GM18502 (cell line): ENCODE measurements around the gene TM6SF1.
"Not testable (repeated sequence)": the region's sequence is repeated elsewhere in the genome, so short reads cannot be mapped to it uniquely, and the experiment has no call there.

Experiments
- ATAC-seq: cut with Tn5 transposase; IDR thresholded peaks from one replicate; pipeline ENCODE4 v1.9.1; 2021; ENCODE audit warnings: mild to moderate bottlenecking; ENCODE audit not compliant: unreplicated experiment, poor library complexity

The TM6SF1 gene

DNA sequence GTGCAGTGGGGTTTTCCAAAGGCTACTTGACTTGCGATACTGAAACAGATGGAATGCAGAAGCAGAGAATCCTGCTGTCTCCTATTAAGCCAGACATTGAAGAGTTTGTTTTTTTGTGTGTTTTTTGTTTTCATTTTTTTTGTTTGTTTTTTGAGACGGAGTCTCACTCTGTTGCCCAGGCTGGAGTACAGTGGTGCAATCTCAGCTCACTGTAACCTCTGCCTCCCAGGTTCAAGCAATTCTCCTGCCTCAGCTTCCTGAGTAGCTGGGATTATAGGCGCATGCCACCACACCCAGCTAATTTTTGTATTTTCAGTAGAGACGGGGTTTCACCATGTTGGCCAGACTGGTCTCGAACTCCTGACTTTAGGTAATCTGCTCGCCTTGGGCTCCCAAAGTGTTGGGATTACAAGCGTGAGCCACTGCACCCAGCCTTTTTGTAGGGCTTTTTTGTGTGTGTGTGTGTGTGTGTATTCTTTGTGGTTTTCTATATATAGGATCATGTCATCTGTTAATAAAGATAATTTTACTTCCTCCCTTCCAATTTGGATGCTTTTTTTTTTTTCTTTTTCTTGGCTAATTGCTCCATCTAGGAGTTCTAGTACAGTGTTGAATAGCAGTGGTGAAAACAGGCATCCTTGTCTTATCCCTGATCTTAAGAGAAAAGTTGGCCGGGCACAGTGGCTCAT is 21.4 kb upstream of the TM6SF1 start:
- not testable (repeated sequence) for ATAC-seq

DNA sequence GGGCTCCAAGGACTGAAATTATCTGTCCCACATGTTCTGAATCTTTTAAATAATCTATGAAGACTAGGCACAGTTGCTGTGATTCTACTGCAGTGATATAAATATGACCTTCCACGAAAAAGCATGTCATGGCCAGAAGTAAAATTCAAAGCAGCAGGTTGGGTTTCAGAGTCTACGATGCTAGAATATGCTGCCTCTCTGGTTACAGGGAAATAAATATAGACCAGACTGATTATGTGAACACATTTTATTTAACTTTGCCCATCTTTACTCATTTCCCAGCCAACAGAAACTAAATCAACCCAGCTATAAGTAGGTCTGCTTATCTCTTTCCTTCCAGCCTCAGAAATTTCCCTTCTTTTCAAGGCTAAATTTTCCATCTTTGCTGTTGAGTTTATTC is 19.9 kb upstream of the TM6SF1 start:
- no peak for ATAC-seq

- no peak for ATAC-seq
These were observed 18.6 kb upstream of the TM6SF1 start for GRCh38 chr15:83088876-83089275.

GRCh38 chr15:83090465-83090864 is 17.0 kb upstream of the TM6SF1 start:
- no peak for ATAC-seq

- not testable (repeated sequence) for ATAC-seq
These were observed 15.5 kb upstream of the TM6SF1 start for GRCh38 chr15:83091965-83092308.

GRCh38 chr15:83092309-83092976 is 15.0 kb upstream of the TM6SF1 start:
- peak; percentile 79 for ATAC-seq

DNA sequence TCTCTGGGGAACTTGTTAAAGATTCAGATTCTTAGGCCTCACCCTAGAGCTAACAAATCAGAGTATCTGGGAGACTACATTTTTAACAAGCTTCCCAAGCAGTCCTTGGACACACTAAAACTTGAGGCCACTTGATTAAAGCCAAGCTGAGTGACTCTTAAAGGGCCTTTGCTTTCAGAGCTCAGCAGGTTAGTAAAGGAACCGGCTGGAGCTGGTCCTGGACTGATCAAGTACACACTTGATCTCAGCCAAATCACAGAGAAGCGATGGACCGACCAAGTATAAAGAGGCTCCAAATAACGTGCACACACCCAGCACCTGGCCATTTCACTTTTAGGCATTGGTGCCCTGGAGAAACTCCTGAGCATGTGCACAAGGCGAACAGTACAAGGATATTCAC is 12.9 kb upstream of the TM6SF1 start:
- ATAC-seq: no peak

- no peak for ATAC-seq
These were observed 9.4 kb upstream of the TM6SF1 start for GRCh38 chr15:83098079-83098478.

DNA sequence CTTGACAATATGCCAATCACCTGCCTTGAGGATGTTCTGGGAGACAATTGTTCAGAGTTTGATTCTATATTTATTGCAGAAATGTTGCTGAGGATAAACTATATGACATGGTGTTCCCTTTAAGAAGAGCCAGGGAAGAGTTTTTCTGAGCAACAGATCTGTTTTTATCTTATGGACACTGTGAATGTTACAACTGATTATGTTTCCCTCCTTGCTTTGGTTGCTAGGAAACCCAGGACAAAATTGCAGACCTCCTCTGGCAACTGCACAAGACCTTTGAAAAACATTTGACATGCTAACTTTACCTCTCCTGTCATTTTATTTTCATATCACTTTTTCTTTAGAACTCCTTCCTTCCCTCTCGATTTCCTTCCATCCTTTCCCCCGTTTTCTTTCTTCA is 8.2 kb upstream of the TM6SF1 start:
- ATAC-seq: no peak

GRCh38 chr15:83100097-83100646 is 7.3 kb upstream of the TM6SF1 start:
- ATAC-seq: no peak

GRCh38 chr15:83102346-83102745 is 5.1 kb upstream of the TM6SF1 start:
- ATAC-seq: no peak

GRCh38 chr15:83104141-83104540 is 3.3 kb upstream of the TM6SF1 start:
- ATAC-seq: no peak

DNA sequence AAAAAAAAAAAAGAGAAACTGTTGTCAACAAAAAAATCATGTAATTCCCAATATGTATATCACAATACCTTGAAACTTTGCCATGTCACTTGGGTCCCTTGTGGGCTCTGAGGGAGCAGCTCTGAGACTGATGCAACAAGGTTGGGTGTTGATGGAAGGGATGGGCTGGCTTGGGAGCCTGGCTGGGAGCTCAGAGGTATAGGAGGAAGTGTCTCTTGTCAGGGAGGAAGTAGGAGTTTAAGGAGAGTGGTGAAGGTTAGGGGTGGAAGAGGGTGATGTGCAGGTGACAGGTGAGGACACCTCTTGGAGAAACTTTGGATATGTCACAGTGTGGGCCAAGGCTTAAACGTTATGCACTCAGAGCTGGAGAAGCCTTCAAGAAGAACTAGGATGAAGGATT is 2.0 kb upstream of the TM6SF1 start:
- no peak for ATAC-seq

- peak; percentile 17 for ATAC-seq
These were observed 366 bp downstream of the TM6SF1 start for GRCh38 chr15:83107841-83108181.

DNA sequence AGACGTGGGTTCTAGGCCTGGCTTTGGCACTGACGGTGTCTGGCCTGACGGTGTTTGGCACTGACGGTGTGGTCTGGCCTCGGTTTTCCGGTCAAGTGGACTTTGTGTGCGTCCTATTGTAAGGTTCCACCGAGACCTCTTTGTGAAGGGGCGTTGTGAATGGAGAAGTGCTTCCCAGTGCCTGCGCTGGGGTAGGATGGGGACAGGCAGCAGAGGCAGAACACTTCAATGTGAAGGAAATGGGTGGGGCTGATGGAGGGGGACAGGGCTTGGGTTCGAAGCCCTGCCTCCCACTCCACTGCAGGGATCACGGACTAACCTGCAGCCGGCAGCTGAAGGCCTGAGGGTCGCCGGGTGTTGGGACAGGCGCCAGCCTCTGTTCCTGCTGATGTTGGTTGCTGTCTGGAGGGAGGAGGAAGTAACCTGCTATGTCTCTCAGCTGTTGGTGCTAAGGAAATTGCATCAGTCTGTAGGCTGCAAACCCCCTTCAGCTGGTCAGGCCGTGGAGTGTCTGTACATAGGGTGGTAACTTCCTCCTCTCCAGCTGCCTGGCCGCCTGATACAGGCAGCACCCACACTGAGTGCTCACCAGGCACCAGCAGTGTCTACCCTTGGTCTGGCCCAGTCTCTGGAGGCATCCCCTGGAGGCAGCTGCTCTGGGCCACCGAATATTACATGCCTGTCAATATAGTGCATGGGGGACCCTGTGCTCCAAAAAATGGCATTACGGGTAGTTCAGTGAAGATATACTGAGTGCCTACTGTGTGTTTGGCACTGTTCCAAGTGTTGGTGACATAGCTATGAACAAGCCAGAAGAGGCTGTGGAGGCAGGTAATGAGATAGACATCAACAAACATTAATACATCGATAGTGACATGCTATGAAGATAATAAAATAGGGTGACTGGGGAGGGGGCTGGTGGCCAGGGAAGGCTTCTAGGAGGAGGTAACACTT is 1.1 kb downstream of the TM6SF1 start:
- ATAC-seq: peak; percentile 71

GRCh38 chr15:83109532-83109931 is 2.1 kb downstream of the TM6SF1 start:
- ATAC-seq: no peak

- no peak for ATAC-seq
These were observed 2.9 kb downstream of the TM6SF1 start for GRCh38 chr15:83110381-83110780.

- ATAC-seq: no peak
These were observed 3.7 kb downstream of the TM6SF1 start for GRCh38 chr15:83111149-83111548.

DNA sequence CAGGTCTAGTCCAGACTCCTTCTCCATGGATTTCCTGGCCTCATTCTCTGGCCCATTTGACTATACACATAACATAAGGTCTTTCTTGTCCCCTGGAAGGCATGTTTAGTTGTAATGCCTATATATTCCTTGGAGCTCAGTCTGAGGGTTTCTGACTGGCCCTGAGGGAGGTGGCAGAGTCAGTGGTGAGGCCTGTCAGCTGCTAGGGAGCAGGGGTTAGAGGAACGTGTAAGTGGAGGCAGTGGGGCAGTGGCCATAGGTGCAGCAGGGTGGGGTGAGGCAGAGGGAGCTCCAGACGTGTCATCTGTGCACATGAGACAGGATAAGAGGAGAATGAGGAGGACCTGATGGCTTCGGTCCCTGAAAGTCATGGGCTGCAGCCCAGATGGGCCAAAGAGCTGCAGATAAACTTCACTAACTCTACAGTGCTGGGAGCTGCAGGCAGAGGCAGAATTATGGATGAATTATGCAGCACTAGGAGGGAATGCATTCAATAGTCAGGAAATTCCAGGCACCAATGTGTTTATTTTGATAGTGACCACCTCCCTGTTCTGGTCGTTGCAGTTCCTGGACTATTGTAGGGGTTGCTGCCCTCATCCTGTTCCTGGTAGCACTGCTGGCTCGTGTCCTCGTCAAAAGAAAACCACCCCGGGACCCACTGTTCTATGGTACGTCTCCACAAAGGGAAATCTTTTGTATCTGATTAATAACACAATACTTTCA is 4.9 kb downstream of the TM6SF1 start:
- ATAC-seq: no peak

- no peak for ATAC-seq
These were observed 5.5 kb downstream of the TM6SF1 start for GRCh38 chr15:83112956-83113299.
